HEK293T (cell line): ENCODE measurements around the gene DUS2.
A peak's percentile ranks its signal among the peaks of the same experiment; 100 is the strongest.

Experiments used
- CTCF ChIA-PET: fragments of 350-600 bp; formaldehyde crosslinking; extraction: SDS; loops from one replicate; lab custom pipeline; 2021; ENCODE audit warnings: antibody characterized with exemption, inconsistent platforms; lab: Yijun Ruan, JAX
- POLR2A ChIA-PET: fragments of 350-600 bp; formaldehyde crosslinking; extraction: SDS; loops from one replicate; lab custom pipeline; 2020; ENCODE audit warnings: antibody characterized with exemption, inconsistent platforms; lab: Yijun Ruan, JAX
- DNase-seq: peaks from one replicate; pipeline ENCODE4 v3.0.0; 2012; ENCODE audit warnings: mixed read lengths; ENCODE audit errors: extremely low spot score
- ARNT ChIP-seq: fragments of 450-650 bp; IDR thresholded peaks from 2 replicates; pipeline ENCODE4 v1.6.1; 2017; ENCODE audit warnings: mild to moderate bottlenecking
- BHLHE40 ChIP-seq: fragments of 450-650 bp; IDR thresholded peaks from 2 replicates; pipeline ENCODE4 v1.6.1; 2016; ENCODE audit warnings: mild to moderate bottlenecking, moderate library complexity, borderline replicate concordance
- CTBP1 ChIP-seq: fragments of 450-650 bp; IDR thresholded peaks from 2 replicates; pipeline ENCODE4 v1.6.1; 2016; ENCODE audit warnings: borderline replicate concordance
- ELF4 ChIP-seq: fragments of 450-650 bp; IDR thresholded peaks from 2 replicates; pipeline ENCODE4 v1.6.1; 2017; ENCODE audit warnings: antibody characterized with exemption
- FOXA1 ChIP-seq: fragments of 450-650 bp; IDR thresholded peaks from 2 replicates; pipeline ENCODE4 v1.6.1; 2016; ENCODE audit warnings: mild to moderate bottlenecking
- FOXK2 ChIP-seq: fragments of 450-650 bp; IDR thresholded peaks from 2 replicates; pipeline ENCODE4 v1.6.1; 2016; ENCODE audit warnings: mild to moderate bottlenecking
- FOXM1 ChIP-seq: fragments of 450-650 bp; IDR thresholded peaks from 2 replicates; pipeline ENCODE4 v1.6.1; 2017; ENCODE audit warnings: mild to moderate bottlenecking, borderline replicate concordance
- HDGF ChIP-seq: fragments of 450-650 bp; IDR thresholded peaks from 2 replicates; pipeline ENCODE4 v1.6.1; 2017; ENCODE audit warnings: antibody characterized with exemption, borderline replicate concordance
- L3MBTL2 ChIP-seq: fragments of 450-650 bp; conservative IDR thresholded peaks from 2 replicates; pipeline ENCODE4 v1.6.1; 2016; ENCODE audit warnings: mild to moderate bottlenecking
- LEF1 ChIP-seq: fragments of 450-650 bp; IDR thresholded peaks from 2 replicates; pipeline ENCODE4 v1.6.1; 2017; ENCODE audit warnings: mild to moderate bottlenecking, borderline replicate concordance
- NFRKB ChIP-seq: fragments of 450-650 bp; IDR thresholded peaks from 2 replicates; pipeline ENCODE4 v1.6.1; 2016; ENCODE audit warnings: mild to moderate bottlenecking, moderate library complexity
- SP1 ChIP-seq: fragments of 450-650 bp; IDR thresholded peaks from 2 replicates; pipeline ENCODE4 v1.6.1; 2017
- SUZ12 ChIP-seq: fragments of 450-650 bp; IDR thresholded peaks from 2 replicates; pipeline ENCODE4 v1.6.1; 2016; ENCODE audit warnings: mild to moderate bottlenecking
- TARDBP ChIP-seq: fragments of 450-650 bp; IDR thresholded peaks from 2 replicates; pipeline ENCODE4 v1.6.1; 2016
- ZNF384 ChIP-seq: fragments of 450-650 bp; IDR thresholded peaks from 2 replicates; pipeline ENCODE4 v1.6.1; 2016
- TF ChIP-seq, protein P1 (sequence below): fragments of 450-650 bp; IDR thresholded peaks from 2 replicates; pipeline ENCODE4 v1.6.1; 2016

Gene DUS2

GRCh38 chr16:68086860-68087268, 63.8 kb downstream of the DUS2 start:
- TF ChIP-seq SUZ12 (no peak), CTBP1 (peak; percentile 27; the same call in 1 of the 2 replicates)
- DNase-seq: peak; percentile 6
- CTCF ChIA-PET: no interaction called here
- POLR2A ChIA-PET: interaction anchor here (0.9 to 2.9 kb wide), 5 partner anchors 42 to 177 kb away, joined by 3 to 23 read pairs (median 4); partner anchors contain the start of gene SLC7A6

GRCh38 chr16:68087688-68088087, 64.6 kb downstream of the DUS2 start:
- DNase-seq: no peak
- TF ChIP-seq FOXM1: no peak
- no peak for TF ChIP-seq BHLHE40
- no peak for TF ChIP-seq ARNT
- no peak for TF ChIP-seq LEF1
- TF ChIP-seq, protein P1, sequence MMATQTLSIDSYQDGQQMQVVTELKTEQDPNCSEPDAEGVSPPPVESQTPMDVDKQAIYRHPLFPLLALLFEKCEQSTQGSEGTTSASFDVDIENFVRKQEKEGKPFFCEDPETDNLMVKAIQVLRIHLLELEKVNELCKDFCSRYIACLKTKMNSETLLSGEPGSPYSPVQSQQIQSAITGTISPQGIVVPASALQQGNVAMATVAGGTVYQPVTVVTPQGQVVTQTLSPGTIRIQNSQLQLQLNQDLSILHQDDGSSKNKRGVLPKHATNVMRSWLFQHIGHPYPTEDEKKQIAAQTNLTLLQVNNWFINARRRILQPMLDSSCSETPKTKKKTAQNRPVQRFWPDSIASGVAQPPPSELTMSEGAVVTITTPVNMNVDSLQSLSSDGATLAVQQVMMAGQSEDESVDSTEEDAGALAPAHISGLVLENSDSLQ: no peak
- TF ChIP-seq HDGF: no peak
- TF ChIP-seq SP1: no peak
- no peak for TF ChIP-seq FOXA1
- no peak for TF ChIP-seq SUZ12
- no peak for TF ChIP-seq ELF4
- no peak for TF ChIP-seq TARDBP
- CTCF ChIA-PET: no interaction called here
- POLR2A ChIA-PET: no interaction called here

- TF ChIP-seq HDGF (no peak), FOXK2 (no peak), ZNF384 (no peak), CTBP1 (no peak)
- CTCF ChIA-PET: no interaction called here
- no peak for DNase-seq
- POLR2A ChIA-PET: no interaction called here
These were observed 65.3 kb downstream of the DUS2 start for GRCh38 chr16:68088130-68088972.

GRCh38 chr16:68089067-68089466, 66.0 kb downstream of the DUS2 start:
- ChIA-PET CTCF (no interaction called here), POLR2A (no interaction called here)
- TF ChIP-seq SP1 (no peak), FOXK2 (no peak), HDGF (no peak), ARNT (no peak), TARDBP (no peak), FOXM1 (no peak), SUZ12 (no peak), FOXA1 (no peak), L3MBTL2 (no peak), CTBP1 (no peak), BHLHE40 (no peak), LEF1 (no peak)
- TF ChIP-seq, protein P1: no peak
- no peak for DNase-seq

DNA sequence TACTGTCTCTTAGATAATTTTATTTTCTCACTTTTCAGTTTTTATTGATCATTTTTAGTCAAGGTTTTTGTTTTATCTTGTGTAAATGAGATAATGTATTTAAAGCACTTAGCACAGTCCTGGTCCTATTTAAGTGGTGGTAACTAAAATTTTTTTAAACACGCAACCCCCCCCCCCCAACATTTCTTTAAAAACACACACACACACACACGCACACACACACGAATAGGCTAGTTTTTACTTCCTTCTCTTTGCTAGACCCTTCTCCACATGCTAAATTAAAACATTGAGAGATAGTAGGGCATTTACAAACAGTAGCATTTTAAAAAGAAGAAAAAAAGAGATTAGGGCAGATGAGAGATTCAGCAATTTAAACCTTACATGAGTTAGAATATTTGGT, 67.0 kb downstream of the DUS2 start:
- TF ChIP-seq ELF4 (no peak), ZNF384 (no peak), HDGF (no peak), SP1 (no peak), TARDBP (no peak), FOXK2 (no peak), ARNT (no peak), NFRKB (no peak), BHLHE40 (no peak), SUZ12 (no peak)
- TF ChIP-seq, protein P1: no peak
- DNase-seq: no peak

GRCh38 chr16:68090533-68090932, 67.4 kb downstream of the DUS2 start:
- ChIA-PET POLR2A (no interaction called here), CTCF (no interaction called here)
- TF ChIP-seq NFRKB (no peak), TARDBP (no peak), FOXM1 (no peak), LEF1 (no peak), L3MBTL2 (no peak), FOXA1 (no peak), HDGF (no peak), BHLHE40 (no peak), ARNT (no peak), CTBP1 (no peak), SUZ12 (no peak), FOXK2 (no peak), SP1 (no peak), ELF4 (no peak), ZNF384 (no peak)
- TF ChIP-seq, protein P1: no peak
- DNase-seq: no peak

More for the DNA sequence above, 67.0 kb downstream of the DUS2 start:
- ChIA-PET POLR2A (no interaction called here), CTCF (no interaction called here)
